ENCODE measurements around the gene RAD51B.

- TF ChIP-seq USF2 (CRISPR knock-in tag; IDR thresholded peaks at IDR 0.05): no peak
- TF ChIP-seq, protein P1, sequence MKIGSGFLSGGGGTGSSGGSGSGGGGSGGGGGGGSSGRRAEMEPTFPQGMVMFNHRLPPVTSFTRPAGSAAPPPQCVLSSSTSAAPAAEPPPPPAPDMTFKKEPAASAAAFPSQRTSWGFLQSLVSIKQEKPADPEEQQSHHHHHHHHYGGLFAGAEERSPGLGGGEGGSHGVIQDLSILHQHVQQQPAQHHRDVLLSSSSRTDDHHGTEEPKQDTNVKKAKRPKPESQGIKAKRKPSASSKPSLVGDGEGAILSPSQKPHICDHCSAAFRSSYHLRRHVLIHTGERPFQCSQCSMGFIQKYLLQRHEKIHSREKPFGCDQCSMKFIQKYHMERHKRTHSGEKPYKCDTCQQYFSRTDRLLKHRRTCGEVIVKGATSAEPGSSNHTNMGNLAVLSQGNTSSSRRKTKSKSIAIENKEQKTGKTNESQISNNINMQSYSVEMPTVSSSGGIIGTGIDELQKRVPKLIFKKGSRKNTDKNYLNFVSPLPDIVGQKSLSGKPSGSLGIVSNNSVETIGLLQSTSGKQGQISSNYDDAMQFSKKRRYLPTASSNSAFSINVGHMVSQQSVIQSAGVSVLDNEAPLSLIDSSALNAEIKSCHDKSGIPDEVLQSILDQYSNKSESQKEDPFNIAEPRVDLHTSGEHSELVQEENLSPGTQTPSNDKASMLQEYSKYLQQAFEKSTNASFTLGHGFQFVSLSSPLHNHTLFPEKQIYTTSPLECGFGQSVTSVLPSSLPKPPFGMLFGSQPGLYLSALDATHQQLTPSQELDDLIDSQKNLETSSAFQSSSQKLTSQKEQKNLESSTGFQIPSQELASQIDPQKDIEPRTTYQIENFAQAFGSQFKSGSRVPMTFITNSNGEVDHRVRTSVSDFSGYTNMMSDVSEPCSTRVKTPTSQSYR (CRISPR knock-in tag; IDR thresholded peaks at IDR 0.05): no peak
- TF ChIP-seq ESRRA (CRISPR knock-in tag; IDR thresholded peaks at IDR 0.05; ENCODE audit: borderline replicate concordance): no peak
- no peak for TF ChIP-seq ATF2 (CRISPR knock-in tag; IDR thresholded peaks at IDR 0.05; ENCODE audit: borderline replicate concordance, low read depth)
- no peak for TF ChIP-seq GABPB1 (CRISPR knock-in tag; IDR thresholded peaks at IDR 0.05)
These were observed 228.3 kb downstream of the RAD51B start for GRCh38 chr14:68047906-68048305.
